AG04450 (cell line): Measurements from ENCODE around the gene HENMT1. TPM values are rescaled to one million over a fixed set of nuclear protein-coding genes. Genes with fewer than 3 reads are reported as not detected.

ENCODE experiments used
- CTCF ChIA-PET: fragments of 300-600, 350-600 bp; formaldehyde crosslinking; extraction: SDS; loops from one replicate; lab custom pipeline; 2022; ENCODE audit warnings: antibody characterized with exemption, inconsistent platforms; lab: Charles Lee
- POLR2A ChIA-PET: fragments of 350-600 bp; formaldehyde crosslinking; extraction: SDS; loops from one replicate; lab custom pipeline; 2021; ENCODE audit warnings: antibody characterized with exemption, inconsistent platforms; lab: Yijun Ruan, JAX
- DNase-seq: peaks from one replicate; pipeline ENCODE4 v3.0.0-alpha.2; 2011; ENCODE audit warnings: low read depth, low spot score
- H3K27ac ChIP-seq: one replicate; pipeline ENCODE4 v1.5.1; 2012; ENCODE audit warnings: low read depth, low read length, control low read depth
- H3K27me3 ChIP-seq: one replicate; pipeline ENCODE4 v1.6.0; 2012; ENCODE audit warnings: low read length; ENCODE audit not compliant: control insufficient read depth, insufficient read depth
- H3K4me3 ChIP-seq: 2 replicates; pipeline ENCODE4 v1.5.1; 2011; ENCODE audit warnings: mild to moderate bottlenecking, low read depth, low read length, control low read depth
- H3K9me3 ChIP-seq: 2 replicates; pipeline ENCODE4 v1.5.1; 2012; ENCODE audit warnings: low read length; ENCODE audit not compliant: control insufficient read depth, insufficient read depth
- CTCF ChIP-seq: IDR thresholded peaks from 2 replicates; pipeline ENCODE4 v1.5.1; 2011; ENCODE audit warnings: low read depth, low read length, control low read depth, inconsistent platforms
- polyA plus RNA-seq: library from polyadenylated mRNA; depleted of rRNA; stranded (reverse); fragments of >200 nt; gene quantifications from 2 replicates; pipeline ENCODE4 v1.2.3, GENCODE V29; 2011

The HENMT1 gene
- polyA plus RNA-seq, 1 experiment, result 2.3 TPM

- ChIA-PET POLR2A (no interaction called here), CTCF (interaction anchor here (0.7 to 5.8 kb wide), 6 partner anchors 15 to 447 kb away, joined by 3 to 283 read pairs (median 16); partner anchors contain the start of genes EEIG2 and SLC25A24)
- H3K9me3 ChIP-seq, result no peaks in the 10 kb centered on the region
- no peak overlapping the region for H3K27ac ChIP-seq
- no peaks in the 10 kb centered on the region for H3K27me3 ChIP-seq
- no peak for DNase-seq
- H3K4me3 ChIP-seq, result no peak overlapping the region
- no peak for TF ChIP-seq CTCF
Observed at GRCh38 chr1:108646648-108647269, 14.1 kb downstream of the HENMT1 start.

DNA sequence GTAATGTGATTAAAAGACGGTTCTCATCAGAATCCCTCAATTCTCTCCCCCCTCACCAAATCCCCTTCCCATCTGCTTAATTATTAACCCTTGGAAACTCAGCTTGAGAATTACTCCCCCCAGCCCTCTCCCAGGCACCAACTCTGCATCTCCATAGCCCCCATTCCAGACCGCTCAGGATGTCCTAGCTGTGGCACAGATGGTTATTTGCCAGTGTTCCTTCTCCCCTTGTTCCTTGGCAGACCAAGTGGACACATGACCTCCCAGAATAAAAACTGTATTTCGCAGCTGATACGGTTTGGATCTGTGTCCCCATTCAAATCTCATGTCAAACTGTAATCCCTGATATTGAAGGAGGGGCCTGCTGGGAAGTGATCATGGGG is 14.6 kb downstream of the HENMT1 start:
- ChIA-PET CTCF (interaction anchor here (0.7 to 5.8 kb wide), 6 partner anchors 16 to 446 kb away, joined by 3 to 283 read pairs (median 16); partner anchors contain the start of genes EEIG2 and SLC25A24), POLR2A (no interaction called here)
- Histone ChIP-seq H3K27me3 (no peaks in the 10 kb centered on the region), H3K4me3 (no peak overlapping the region), H3K27ac (no peak overlapping the region), H3K9me3 (no peaks in the 10 kb centered on the region)
- DNase-seq, result no peak
- no peak for TF ChIP-seq CTCF

DNA sequence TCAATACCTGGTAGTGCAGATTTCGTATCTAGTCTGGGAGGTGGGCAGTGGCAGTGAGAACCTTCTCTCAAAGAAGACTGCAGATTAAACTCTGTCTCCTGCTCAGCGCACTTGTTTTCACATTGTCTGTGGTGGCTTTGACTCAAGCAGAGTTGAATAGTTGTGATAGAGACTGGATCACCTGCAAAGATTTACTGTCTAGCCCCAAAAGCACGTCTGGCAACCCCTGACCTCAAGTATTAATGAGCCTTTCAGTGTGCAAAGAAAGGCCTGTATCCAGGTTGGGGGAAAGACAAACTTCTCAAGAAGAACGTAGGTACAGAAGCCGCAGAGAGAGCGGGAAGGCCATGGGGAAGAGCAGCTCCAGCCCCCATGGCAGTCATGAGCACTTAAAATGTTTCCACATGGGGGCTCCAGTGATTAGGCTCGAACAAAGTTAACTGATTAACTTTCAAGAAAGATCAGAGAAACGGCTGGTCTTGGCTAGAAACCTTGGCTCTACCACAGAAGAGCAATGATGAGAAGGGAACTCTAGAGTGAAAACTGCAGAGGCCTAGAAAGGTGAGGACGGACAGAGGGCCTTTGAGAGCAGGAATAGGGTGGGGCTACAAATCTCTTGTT is 15.2 kb downstream of the HENMT1 start:
- no peak for TF ChIP-seq CTCF
- no peak overlapping the region for H3K4me3 ChIP-seq
- H3K27ac ChIP-seq, result no peak overlapping the region
- no peaks in the 10 kb centered on the region for H3K27me3 ChIP-seq
- CTCF ChIA-PET, result interaction anchor here (0.7 to 5.8 kb wide), 6 partner anchors 12 to 445 kb away, joined by 3 to 283 read pairs (median 16); partner anchors contain the start of genes EEIG2 and SLC25A24
- no peak for DNase-seq
- POLR2A ChIA-PET, result no interaction called here
- no peaks in the 10 kb centered on the region for H3K9me3 ChIP-seq

DNA sequence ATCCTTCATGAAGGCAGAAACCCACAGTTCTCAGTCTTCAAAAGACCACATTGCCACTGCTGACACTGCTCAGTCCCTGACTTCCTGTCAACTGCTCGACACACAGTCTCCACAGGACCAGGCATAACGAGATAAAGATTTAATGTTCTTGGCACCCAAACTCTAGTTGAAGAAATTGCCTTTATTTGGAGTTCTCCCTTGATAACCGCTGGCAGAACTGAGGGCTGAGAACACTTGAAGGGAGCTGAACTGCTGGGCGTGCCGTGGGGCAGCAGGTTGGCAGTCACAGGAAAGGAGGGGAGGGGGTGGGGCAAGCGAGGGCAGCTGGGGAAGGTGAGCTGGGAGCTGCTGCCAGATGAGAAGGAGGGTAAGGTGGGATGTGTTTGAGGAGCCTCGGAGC is 15.9 kb downstream of the HENMT1 start:
- ChIA-PET CTCF (interaction anchor here (1.0 to 5.8 kb wide), 7 partner anchors 10 to 252 kb away, joined by 3 to 283 read pairs (median 29); partner anchors contain the start of genes EEIG2 and PRPF38B), POLR2A (no interaction called here)
- Histone ChIP-seq H3K27me3 (no peaks in the 10 kb centered on the region), H3K4me3 (no peak overlapping the region), H3K27ac (no peak overlapping the region), H3K9me3 (no peaks in the 10 kb centered on the region)
- TF ChIP-seq CTCF, result no peak
- no peak for DNase-seq
